B cell (primary cell): ENCODE data around the gene P2RY14.

Experiments
- EZH2 ChIP-seq: IDR thresholded peaks from 2 replicates; pipeline ENCODE4 v1.6.1; 2012; ENCODE audit warnings: borderline replicate concordance, low read depth, mild to moderate bottlenecking, moderate library complexity, low read length; ENCODE audit not compliant: insufficient read depth, poor library complexity, severe bottlenecking
- TF ChIP-seq, protein P1 (sequence below): fragments of 200-600 bp; IDR thresholded peaks from one replicate; pipeline ENCODE4 v1.8.0; 2022; ENCODE audit warnings: antibody characterized with exemption, mild to moderate bottlenecking

DNA sequence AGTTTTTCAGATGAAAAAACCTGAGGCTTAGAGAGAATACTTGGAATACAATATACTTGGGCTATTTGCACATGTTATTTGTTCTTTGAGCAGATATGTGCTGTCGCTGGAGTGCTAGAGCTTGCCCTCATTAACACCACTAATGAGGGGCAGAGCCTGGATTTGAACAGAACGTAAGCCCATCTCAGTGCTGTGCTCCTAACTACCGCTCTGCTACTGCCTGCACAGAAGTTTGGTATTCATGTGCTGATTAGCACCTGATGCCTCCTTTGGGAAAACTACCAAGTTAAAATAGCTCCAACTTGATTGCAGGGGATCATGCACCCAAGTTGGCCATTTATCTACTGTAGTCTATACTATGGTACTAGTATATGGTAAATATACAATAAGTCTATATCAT is 34.6 kb upstream of the P2RY14 start:
- TF ChIP-seq, protein P1, sequence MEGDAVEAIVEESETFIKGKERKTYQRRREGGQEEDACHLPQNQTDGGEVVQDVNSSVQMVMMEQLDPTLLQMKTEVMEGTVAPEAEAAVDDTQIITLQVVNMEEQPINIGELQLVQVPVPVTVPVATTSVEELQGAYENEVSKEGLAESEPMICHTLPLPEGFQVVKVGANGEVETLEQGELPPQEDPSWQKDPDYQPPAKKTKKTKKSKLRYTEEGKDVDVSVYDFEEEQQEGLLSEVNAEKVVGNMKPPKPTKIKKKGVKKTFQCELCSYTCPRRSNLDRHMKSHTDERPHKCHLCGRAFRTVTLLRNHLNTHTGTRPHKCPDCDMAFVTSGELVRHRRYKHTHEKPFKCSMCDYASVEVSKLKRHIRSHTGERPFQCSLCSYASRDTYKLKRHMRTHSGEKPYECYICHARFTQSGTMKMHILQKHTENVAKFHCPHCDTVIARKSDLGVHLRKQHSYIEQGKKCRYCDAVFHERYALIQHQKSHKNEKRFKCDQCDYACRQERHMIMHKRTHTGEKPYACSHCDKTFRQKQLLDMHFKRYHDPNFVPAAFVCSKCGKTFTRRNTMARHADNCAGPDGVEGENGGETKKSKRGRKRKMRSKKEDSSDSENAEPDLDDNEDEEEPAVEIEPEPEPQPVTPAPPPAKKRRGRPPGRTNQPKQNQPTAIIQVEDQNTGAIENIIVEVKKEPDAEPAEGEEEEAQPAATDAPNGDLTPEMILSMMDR: no peak
- no peak for TF ChIP-seq EZH2
